Mucosa of descending colon (tissue), 3 donors: ENCODE data around the gene HDAC4. TPM values are rescaled to one million over a fixed set of nuclear protein-coding genes. Genes with fewer than 3 reads are reported as not detected.
A peak's percentile ranks its signal among the peaks of the same experiment; 100 is the strongest.

Experiments
- ATAC-seq: fragments of 200-7000 bp; cut with Tn5 transposase; one replicate; pipeline ENCODE4 v1.9.1; 2020; ENCODE audit warnings: mild to moderate bottlenecking, moderate library complexity
- DNase-seq, 3 donors: peaks; one replicate each; pipeline ENCODE4 v3.0.0-alpha.2; 2020
- H3K36me3 ChIP-seq: fragments of 200-600 bp; one replicate; pipeline ENCODE4 v1.8.0; 2021; ENCODE audit warnings: low read depth, mild to moderate bottlenecking
- H3K4me1 ChIP-seq: fragments of 200-600 bp; one replicate; pipeline ENCODE4 v1.8.0; 2021; ENCODE audit warnings: low read depth, mild to moderate bottlenecking
- H3K4me3 ChIP-seq: fragments of 200-600 bp; one replicate; pipeline ENCODE4 v1.8.0; 2021; ENCODE audit warnings: mild to moderate bottlenecking
- H3K9me3 ChIP-seq: fragments of 200-600 bp; one replicate; pipeline ENCODE4 v1.8.0; 2021; ENCODE audit warnings: mild to moderate bottlenecking
- intact Hi-C, 2 donors: fragments of 100-400 bp; cut with DNase I in 1 of 2; cut with micrococcal nuclease in 1 of 2; formaldehyde crosslinking; loops; one replicate each; pipeline versions ENCODE4 v1.11.0 to v1.11.1; 2022; cut with DNase I, micrococcal nuclease
- total RNA-seq, 3 donors: library from RNA; stranded (reverse); fragmentation: NEBNext Ultra II Directional in 2 of 3; extraction: Animal tissue kit (Norgen Biotek cat#: 25700) in 2 of 3; gene quantifications; one replicate each; pipeline versions ENCODE4 v1.2.1 to v1.2.4, GENCODE V29; 2021 to 2023
- TF ChIP-seq, protein P1 (sequence below): fragments of 200-600 bp; IDR thresholded peaks from one replicate; pipeline ENCODE4 v1.8.0; 2022; ENCODE audit warnings: antibody characterized with exemption, mild to moderate bottlenecking
- donor health status: DM: no; HTN: no; CAD: no; lungs with moderate emphysema.
- donor health status: DM: no; HTN: no; CAD: no.
- donor health status: DM: no; HTN: yes; CAD: no.

Gene HDAC4
- total RNA-seq, 3 donors from 2014 or later, result 41.4 to 147 (median 44.0) TPM

DNA sequence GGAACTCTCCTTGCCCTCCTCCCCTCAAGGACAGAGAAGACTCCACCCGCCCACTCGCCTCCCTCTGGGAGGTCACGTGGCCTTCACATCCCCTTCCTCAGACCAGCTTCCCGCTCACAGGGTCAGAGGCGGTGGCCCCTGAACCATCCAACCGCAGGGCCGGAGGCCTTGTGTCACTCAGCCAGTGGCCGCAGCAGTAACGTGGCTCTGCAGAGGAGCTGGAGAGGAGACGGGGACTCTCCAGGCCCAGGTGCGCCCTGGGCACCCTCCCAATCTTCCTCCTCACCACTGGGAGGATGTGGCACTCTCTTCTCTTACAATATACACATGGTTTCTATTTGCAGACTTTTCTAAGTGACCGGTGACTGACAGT, 391.2 kb downstream of the HDAC4 start:
- no peaks in the 10 kb centered on the region for H3K4me1 ChIP-seq
- TF ChIP-seq, protein P1, sequence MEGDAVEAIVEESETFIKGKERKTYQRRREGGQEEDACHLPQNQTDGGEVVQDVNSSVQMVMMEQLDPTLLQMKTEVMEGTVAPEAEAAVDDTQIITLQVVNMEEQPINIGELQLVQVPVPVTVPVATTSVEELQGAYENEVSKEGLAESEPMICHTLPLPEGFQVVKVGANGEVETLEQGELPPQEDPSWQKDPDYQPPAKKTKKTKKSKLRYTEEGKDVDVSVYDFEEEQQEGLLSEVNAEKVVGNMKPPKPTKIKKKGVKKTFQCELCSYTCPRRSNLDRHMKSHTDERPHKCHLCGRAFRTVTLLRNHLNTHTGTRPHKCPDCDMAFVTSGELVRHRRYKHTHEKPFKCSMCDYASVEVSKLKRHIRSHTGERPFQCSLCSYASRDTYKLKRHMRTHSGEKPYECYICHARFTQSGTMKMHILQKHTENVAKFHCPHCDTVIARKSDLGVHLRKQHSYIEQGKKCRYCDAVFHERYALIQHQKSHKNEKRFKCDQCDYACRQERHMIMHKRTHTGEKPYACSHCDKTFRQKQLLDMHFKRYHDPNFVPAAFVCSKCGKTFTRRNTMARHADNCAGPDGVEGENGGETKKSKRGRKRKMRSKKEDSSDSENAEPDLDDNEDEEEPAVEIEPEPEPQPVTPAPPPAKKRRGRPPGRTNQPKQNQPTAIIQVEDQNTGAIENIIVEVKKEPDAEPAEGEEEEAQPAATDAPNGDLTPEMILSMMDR, result no peak
- H3K9me3 ChIP-seq, result no peaks in the 10 kb centered on the region
- no peak overlapping the region for H3K4me3 ChIP-seq
- no peak for DNase-seq
- no peaks in the 10 kb centered on the region for H3K36me3 ChIP-seq
- intact Hi-C loops, result no loop called here
- no peak for ATAC-seq

GRCh38 chr2:239008677-239009588, 391.9 kb downstream of the HDAC4 start:
- Histone ChIP-seq H3K36me3 (no peaks in the 10 kb centered on the region), H3K4me3 (no peak overlapping the region), H3K9me3 (no peaks in the 10 kb centered on the region), H3K4me1 (no peaks in the 10 kb centered on the region)
- TF ChIP-seq, protein P1, result no peak
- ATAC-seq (no peak), DNase-seq (no peak)
- intact Hi-C loops, result no loop called here

DNA sequence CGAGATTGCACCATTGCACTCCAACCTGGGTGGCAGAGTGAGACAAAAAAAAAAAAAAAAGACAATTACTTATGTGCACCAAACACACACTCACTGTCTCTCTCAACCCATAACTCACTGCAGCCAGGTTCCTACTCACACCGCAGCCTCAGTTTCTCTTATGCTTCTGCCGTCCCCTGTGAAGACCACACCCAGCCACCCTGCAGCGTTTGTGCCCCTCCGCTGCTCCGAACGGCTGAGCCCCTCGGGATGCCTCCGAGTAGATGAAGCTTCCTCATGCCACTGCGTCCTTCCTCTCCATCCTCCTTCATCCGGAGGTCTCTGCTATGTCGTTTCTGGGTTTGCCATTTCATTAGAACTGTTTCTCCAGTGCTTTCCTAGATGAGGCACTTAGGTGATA, 392.8 kb downstream of the HDAC4 start:
- ATAC-seq, result no peak
- TF ChIP-seq, protein P1, result no peak
- Histone ChIP-seq H3K36me3 (no peaks in the 10 kb centered on the region), H3K4me1 (no peaks in the 10 kb centered on the region), H3K9me3 (no peaks in the 10 kb centered on the region), H3K4me3 (no peak overlapping the region)
- intact Hi-C loops, result no loop called here
- no peak for DNase-seq

GRCh38 chr2:239006622-239007285, 394.1 kb downstream of the HDAC4 start:
- intact Hi-C loops, result no loop called here

DNA sequence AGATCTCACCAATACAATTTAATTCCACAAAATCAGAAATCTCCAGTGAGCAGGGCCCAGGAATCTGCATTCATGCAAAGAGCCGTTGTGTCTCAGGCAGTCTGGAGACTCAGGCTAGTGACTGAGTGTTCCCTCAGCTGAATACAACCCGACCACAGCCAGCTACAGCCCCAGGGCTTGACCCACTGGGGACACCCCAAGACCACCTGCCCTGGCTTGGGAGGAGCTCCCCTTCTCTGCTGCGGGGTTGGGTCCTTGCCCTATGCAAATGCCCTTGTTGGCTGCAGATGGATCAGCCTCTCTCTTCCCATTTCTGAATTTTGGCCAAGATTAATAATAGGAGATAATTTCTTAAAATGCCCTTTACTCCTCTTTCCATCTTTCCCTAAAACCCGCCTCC, 395.2 kb downstream of the HDAC4 start:
- ATAC-seq (no peak), DNase-seq (no peak)
- H3K4me3 ChIP-seq, result no peak overlapping the region
- no peaks in the 10 kb centered on the region for H3K4me1 ChIP-seq
- peaks cover 2% of the 10 kb centered on the region for H3K9me3 ChIP-seq
- intact Hi-C loops, result no loop called here
- TF ChIP-seq, protein P1, result no peak
- H3K36me3 ChIP-seq, result no peaks in the 10 kb centered on the region

More at GRCh38 chr2:239006622-239007285, 394.1 kb downstream of the HDAC4 start:
- peaks cover 2% of the 10 kb centered on the region for H3K9me3 ChIP-seq
- H3K36me3 ChIP-seq, result no peaks in the 10 kb centered on the region
- DNase-seq (peak in 1 of 3 donors; percentile 4), ATAC-seq (peak; percentile 93)
- no peak overlapping the region for H3K4me3 ChIP-seq
- TF ChIP-seq, protein P1, result no peak
- no peaks in the 10 kb centered on the region for H3K4me1 ChIP-seq
